Pancreas (tissue), 10 donors: ENCODE results near the gene GP1BB. TPM values are rescaled to one million over a fixed set of nuclear protein-coding genes. Genes with fewer than 3 reads are reported as not detected.

Source experiments
- ATAC-seq, 4 donors: fragments of 200-7000 bp; cut with Tn5 transposase; one replicate each; pipeline versions ENCODE4 v1.8.0 to v1.9.1; 2020; ENCODE audit warnings: mild to moderate bottlenecking in 4 of 4, moderate library complexity in 4 of 4
- DNase-seq, 6 donors: peaks; one replicate each; pipeline ENCODE4 v3.0.0-alpha.2; 2020
- FAIRE-seq: peaks from 2 replicates; lab custom pipeline; 2012; peaks lifted over from hg19 to GRCh38; lab: Jason Lieb, UNC
- H3K27ac ChIP-seq, 4 donors: fragments of 200-600 bp; sonication (generic); 1 replicate in 3 of 4; 2 replicates in 1 of 4; pipeline versions ENCODE4 v1.5.0 to v1.8.0; 2020
- H3K27me3 ChIP-seq, 4 donors: fragments of 200-600 bp; one replicate each; pipeline ENCODE4 v1.8.0; 2021
- H3K36me3 ChIP-seq, 3 donors: fragments of 200-600 bp; sonication (generic) in 1 of 3; one replicate each; pipeline versions ENCODE4 v1.5.0 to v1.8.0; 2020 to 2021
- H3K4me1 ChIP-seq, 3 donors: fragments of 200-600 bp; one replicate each; pipeline ENCODE4 v1.8.0; 2021
- H3K4me3 ChIP-seq, 4 donors: fragments of 200-600 bp; sonication (generic) in 2 of 4; one replicate each; pipeline versions ENCODE4 v1.5.0 to v1.8.0; 2020 to 2021
- H3K9me3 ChIP-seq, 4 donors: fragments of 200-600 bp; one replicate each; pipeline ENCODE4 v1.8.0; 2021
- WGBS, 2 donors: extraction: QIAGEN DNeasy Blood & Tissue Kit; methylation state at CpG; one replicate each; pipeline ENCODE4 v1.1.7; 2013; 5-methylcytosine and 5-hydroxymethylcytosine counted together
- intact Hi-C, 3 donors: fragments of 100-400 bp; cut with DNase I; formaldehyde crosslinking; loops; one replicate each; pipeline versions ENCODE4 v1.11.1 to v1.14.2; 2022
- polyA plus RNA-seq, 2 donors: library from polyadenylated mRNA; stranded (reverse); fragments of 200-250 nt; gene quantifications; one replicate each; pipeline ENCODE4 v1.2.3, GENCODE V29; 2013
- total RNA-seq, 6 donors: library from RNA; stranded (reverse); fragmentation: NEBNext Ultra II Directional in 4 of 6; extraction: Animal tissue kit (Norgen Biotek cat#: 25700) in 4 of 6; gene quantifications; one replicate each; pipeline versions ENCODE4 v1.2.1 to v1.2.4, GENCODE V29; 2021 to 2023
- TF ChIP-seq, protein P1 (sequence below), 4 donors: fragments of 200-600 bp; sonication (generic) in 3 of 4; IDR thresholded peaks; one replicate each; pipeline versions ENCODE4 v1.5.0 to v1.8.0; 2021; ENCODE audit warnings: antibody characterized with exemption in 4 of 4
- donor health status: healthy with polysubstance abuse.
- donor health status: DM: no; HTN: no; CAD: no; lungs with moderate emphysema.
- donor health status: DM: no; HTN: no; CAD: no.
- donor health status: control.
- donor health status: control.
- donor health status: Bipolar disorder and iron deficiency.
- donor health status: DM: yes; HTN: yes; CAD: no.
- donor health status: DM: no; HTN: no; CAD: no.
- donor health status: DM: no; HTN: no; CAD: no.
- donor health status: DM: yes; HTN: yes; CAD: no.

GP1BB gene
- total and polyA plus RNA-seq, 8 donors: 1.2 to 21.2 (median 1.5) TPM; not detected in 2

DNA sequence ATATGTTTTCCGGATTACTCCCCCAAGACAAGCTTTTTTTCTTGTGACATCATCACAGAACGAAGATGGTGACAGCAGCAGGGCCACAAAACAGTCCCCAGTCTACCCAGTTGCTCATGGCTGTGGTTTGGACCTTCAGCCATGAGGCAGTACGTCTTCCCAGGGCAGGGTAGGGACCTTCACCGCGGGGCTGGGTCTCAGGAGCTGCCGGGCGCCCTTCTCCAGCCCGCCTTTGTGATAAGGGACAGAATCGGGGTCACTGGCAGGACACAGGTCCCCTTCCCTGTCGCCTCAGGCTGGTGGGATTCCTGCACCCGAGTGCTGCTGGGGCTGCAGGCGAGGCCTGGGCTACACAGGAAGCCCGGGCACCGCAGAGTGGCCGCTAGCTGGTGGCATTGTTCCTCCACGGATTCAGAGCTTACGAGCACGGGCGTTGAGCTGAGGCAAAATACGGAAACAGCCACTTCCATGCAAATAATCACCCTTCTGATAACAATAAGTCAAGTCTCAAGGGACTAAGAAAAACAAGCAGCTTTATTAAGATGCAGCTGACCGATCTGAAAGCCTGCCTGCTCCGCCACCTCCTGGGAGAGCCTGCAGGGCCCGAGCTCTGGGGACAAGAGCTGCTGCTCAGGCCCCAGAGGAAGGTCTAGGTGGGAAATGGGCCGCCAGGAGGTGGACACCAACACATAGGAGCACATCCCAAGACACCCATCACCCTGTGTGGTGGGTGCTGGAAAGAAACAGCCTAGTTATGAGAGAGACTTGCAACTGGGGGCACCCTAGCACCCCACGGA, 49.5 kb downstream of the GP1BB start:
- ATAC-seq (peak in 2 of 4 donors; percentile 20 to 27), FAIRE-seq (no peak), DNase-seq (peak in 2 of 6 donors; percentile 35 to 43)
- Histone ChIP-seq H3K4me1 (no peaks in the 10 kb centered on the region), H3K27me3 (peaks cover 0 to 24% (median 6%) of the 10 kb centered on the region in 4 donors), H3K9me3 (no peaks in the 10 kb centered on the region), H3K36me3 (no peaks in the 10 kb centered on the region), H3K27ac (no peak overlapping the region), H3K4me3 (no peak overlapping the region)
- WGBS, 2 donors: 51 to 62% methylated on average over 25 of the region's 25 CpGs
- intact Hi-C loops: no loop called here
- TF ChIP-seq, protein P1, sequence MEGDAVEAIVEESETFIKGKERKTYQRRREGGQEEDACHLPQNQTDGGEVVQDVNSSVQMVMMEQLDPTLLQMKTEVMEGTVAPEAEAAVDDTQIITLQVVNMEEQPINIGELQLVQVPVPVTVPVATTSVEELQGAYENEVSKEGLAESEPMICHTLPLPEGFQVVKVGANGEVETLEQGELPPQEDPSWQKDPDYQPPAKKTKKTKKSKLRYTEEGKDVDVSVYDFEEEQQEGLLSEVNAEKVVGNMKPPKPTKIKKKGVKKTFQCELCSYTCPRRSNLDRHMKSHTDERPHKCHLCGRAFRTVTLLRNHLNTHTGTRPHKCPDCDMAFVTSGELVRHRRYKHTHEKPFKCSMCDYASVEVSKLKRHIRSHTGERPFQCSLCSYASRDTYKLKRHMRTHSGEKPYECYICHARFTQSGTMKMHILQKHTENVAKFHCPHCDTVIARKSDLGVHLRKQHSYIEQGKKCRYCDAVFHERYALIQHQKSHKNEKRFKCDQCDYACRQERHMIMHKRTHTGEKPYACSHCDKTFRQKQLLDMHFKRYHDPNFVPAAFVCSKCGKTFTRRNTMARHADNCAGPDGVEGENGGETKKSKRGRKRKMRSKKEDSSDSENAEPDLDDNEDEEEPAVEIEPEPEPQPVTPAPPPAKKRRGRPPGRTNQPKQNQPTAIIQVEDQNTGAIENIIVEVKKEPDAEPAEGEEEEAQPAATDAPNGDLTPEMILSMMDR (IDR thresholded peaks at IDR 0.05): no peak

DNA sequence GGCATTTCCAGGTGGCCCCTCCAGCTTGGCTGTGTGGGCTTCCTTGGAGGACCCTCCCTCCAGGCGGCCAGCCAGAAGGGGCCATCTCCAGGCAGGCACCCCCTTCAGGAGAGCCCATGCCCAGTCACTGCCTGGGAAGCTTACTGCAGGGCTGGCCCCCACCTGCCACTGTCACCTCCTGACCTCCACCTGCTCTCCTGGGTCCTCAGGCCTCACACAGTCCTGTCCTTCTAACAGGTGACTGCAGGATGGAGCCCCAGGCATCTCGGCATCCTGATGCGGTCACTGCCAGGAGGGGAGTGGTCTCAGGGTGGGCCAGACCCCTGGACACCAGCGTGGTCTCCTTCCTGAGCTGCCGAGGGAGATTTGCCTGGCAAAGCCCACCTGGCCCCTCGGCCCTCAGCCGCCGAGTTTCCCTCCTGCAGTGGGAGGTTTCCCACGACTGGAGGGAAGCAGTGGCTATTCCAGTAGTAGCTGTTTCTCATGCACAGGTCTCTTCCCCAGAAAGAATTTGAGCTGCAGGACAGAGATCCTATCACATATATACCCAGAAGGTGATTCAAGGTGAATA, 50.2 kb downstream of the GP1BB start:
- FAIRE-seq: no peak
- Histone ChIP-seq H3K4me3 (no peak overlapping the region), H3K4me1 (no peaks in the 10 kb centered on the region), H3K27ac (no peak overlapping the region), H3K36me3 (no peaks in the 10 kb centered on the region), H3K27me3 (peaks cover 0 to 17% (median 3%) of the 10 kb centered on the region in 4 donors), H3K9me3 (no peaks in the 10 kb centered on the region)
- intact Hi-C loops: no loop called here
- whole genome bisulfite sequencing, 2 donors: 50 to 55% methylated on average over 9 of the region's 9 CpGs
- no peak for ATAC-seq
- TF ChIP-seq, protein P1 (IDR thresholded peaks at IDR 0.05): no peak
- peak in 2 of 6 donors; percentile 38 to 41 for DNase-seq

Other genes with a start within 250 kb of the GP1BB start
- 10 to 100 TPM; 14.2 to 24.1 (median 21.8) TPM for gene UFD1, start 244.3 kb upstream of the GP1BB start, total RNA-seq
- 10 to 100 TPM; 24.7 to 37.9 TPM for gene UFD1, start 244.3 kb upstream of the GP1BB start, polyA plus RNA-seq
- gene CDC45, start 243.6 kb upstream of the GP1BB start, total RNA-seq: 1 to 10 TPM in 1 of 6 donors, under 1 TPM in 3, not detected in 2; 0.32 to 1.3 (median 0.67) TPM
- under 1 TPM; 0.28 to 0.84 TPM for gene CDC45, start 243.6 kb upstream of the GP1BB start, polyA plus RNA-seq
- 1 to 10 TPM; 3.5 to 7.7 (median 6.4) TPM for gene CLDN5, start 199.1 kb upstream of the GP1BB start, total RNA-seq
- gene CLDN5, start 199.1 kb upstream of the GP1BB start, polyA plus RNA-seq: 10 to 100 TPM; 44.7 to 47.3 TPM
- gene SEPTIN5, start 9.0 kb upstream of the GP1BB start, total RNA-seq: 10 to 100 TPM in 1 of 6 donors, 1 to 10 TPM in 5; 4.2 to 12.2 (median 7.5) TPM
- gene SEPTIN5, start 9.0 kb upstream of the GP1BB start, polyA plus RNA-seq: 10 to 100 TPM; 39.3 to 53.4 TPM
- gene TBX1, start 37.2 kb downstream of the GP1BB start, total RNA-seq: under 1 TPM in 5 of 6 donors, not detected in 1; 0.19 to 0.72 (median 0.28) TPM
- gene TBX1, start 37.2 kb downstream of the GP1BB start, polyA plus RNA-seq: 1 to 10 TPM in 1 of 2 donors, under 1 TPM in 1; 0.40 to 1.3 TPM
- gene GNB1L, start 131.3 kb downstream of the GP1BB start, total RNA-seq: 1 to 10 TPM; 2.1 to 4.6 (median 3.4) TPM
- 1 to 10 TPM; 3.5 to 4.8 TPM for gene GNB1L, start 131.3 kb downstream of the GP1BB start, polyA plus RNA-seq
- 10 to 100 TPM in 1 of 6 donors, 1 to 10 TPM in 5; 3.7 to 12.4 (median 7.8) TPM for gene RTL10, start 131.3 kb downstream of the GP1BB start, total RNA-seq
- 10 to 100 TPM in 1 of 2 donors, 1 to 10 TPM in 1; 9.2 to 11.5 TPM for gene RTL10, start 131.3 kb downstream of the GP1BB start, polyA plus RNA-seq
- 10 to 100 TPM; 48.9 to 95.0 (median 62.3) TPM for gene COMT, start 218.2 kb downstream of the GP1BB start, total RNA-seq
- gene COMT, start 218.2 kb downstream of the GP1BB start, polyA plus RNA-seq: 10 to 100 TPM; 47.9 to 87.8 TPM
- 10 to 100 TPM in 5 of 6 donors, 1 to 10 TPM in 1; 9.6 to 16.9 (median 13.6) TPM for gene TXNRD2, start 218.3 kb downstream of the GP1BB start, total RNA-seq
- gene TXNRD2, start 218.3 kb downstream of the GP1BB start, polyA plus RNA-seq: 10 to 100 TPM; 33.7 to 41.6 TPM